GM21526 (cell line): Measurements from ENCODE around the gene TLN1.

ENCODE experiments used
- ATAC-seq: cut with Tn5 transposase; IDR thresholded peaks from one replicate; pipeline ENCODE4 v1.9.1; 2021; ENCODE audit warnings: moderate library complexity; ENCODE audit not compliant: unreplicated experiment, low FRiP score

Gene TLN1

GRCh38 chr9:35732800-35733541, 976 bp upstream of the TLN1 start:
- peak; percentile 6 for ATAC-seq

GRCh38 chr9:35731415-35732184, 395 bp downstream of the TLN1 start:
- no peak for ATAC-seq

DNA sequence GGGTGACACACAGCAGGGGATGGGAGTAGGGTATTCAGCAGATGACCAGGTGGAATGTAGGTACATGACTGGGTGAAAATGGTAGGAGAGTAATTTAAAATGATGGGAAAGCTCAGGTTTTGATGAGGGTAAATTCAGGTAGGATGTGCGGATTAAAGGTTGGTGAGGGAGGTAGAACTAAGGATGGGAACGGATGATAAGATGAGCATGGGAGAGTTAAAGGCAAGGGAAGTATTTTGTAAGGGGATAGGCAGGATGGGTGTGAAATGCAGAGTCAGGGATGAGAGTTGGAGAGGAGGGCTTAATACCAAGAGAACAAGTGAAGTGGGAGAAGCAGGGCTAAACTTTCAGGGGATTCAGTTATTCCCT, 1.5 kb downstream of the TLN1 start:
- no peak for ATAC-seq

DNA sequence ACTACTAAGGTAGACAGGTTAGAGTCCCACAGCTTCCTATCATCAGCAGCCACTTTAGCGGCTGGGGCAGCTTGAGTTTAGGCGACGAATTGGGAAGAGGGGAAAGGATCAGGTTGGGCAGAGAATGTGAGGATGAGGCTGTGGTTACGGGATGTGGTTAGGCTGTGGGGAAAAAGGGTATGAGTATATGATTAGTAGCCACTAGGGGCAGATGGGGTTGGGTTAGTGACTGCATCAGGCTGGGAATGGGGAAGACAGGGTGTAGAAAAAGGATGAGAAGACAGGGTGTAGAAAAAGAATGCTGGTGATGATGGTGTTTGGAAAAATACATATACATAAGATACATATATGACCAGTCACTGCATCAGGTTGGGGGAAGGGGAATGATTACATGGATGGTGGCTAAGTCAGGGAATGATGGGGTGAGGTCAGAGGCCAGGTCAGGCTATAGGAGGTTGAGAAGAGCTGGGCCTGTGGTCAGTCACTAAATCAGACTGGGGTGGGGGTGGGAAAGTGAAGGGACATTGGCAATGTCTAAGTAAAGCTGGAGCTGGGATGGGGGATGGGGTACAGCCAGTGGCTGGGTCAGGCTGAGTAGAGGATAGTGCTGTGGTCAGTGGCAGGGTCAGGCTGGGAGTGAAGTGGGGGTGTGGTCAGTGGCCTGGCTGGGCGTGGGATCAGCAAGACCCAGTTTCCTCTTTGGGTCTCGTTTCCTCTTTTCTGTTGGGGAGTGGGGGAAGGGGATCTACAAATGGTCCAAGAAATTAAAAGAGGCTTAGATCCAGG, 2.1 kb downstream of the TLN1 start:
- ATAC-seq = no peak

DNA sequence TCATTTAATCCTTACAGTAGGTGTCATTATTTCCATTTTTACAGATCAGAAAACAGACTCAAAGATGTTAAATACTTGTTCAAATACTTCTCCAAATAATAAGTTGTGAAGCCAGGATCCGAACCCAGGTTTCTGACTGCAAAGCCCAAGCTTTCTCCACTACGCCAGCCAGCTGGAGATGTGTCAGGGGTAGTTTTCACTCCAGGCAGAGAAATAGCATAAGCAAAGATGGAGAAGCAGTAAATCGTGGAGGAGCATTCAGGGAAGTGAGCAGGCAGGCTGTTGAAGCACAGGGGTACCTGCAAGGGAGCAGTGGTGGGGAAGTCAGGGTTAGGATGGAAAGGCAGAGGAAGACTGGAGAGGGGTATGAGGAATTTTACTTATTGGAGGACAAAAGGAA, 2.9 kb downstream of the TLN1 start:
- ATAC-seq = no peak

DNA sequence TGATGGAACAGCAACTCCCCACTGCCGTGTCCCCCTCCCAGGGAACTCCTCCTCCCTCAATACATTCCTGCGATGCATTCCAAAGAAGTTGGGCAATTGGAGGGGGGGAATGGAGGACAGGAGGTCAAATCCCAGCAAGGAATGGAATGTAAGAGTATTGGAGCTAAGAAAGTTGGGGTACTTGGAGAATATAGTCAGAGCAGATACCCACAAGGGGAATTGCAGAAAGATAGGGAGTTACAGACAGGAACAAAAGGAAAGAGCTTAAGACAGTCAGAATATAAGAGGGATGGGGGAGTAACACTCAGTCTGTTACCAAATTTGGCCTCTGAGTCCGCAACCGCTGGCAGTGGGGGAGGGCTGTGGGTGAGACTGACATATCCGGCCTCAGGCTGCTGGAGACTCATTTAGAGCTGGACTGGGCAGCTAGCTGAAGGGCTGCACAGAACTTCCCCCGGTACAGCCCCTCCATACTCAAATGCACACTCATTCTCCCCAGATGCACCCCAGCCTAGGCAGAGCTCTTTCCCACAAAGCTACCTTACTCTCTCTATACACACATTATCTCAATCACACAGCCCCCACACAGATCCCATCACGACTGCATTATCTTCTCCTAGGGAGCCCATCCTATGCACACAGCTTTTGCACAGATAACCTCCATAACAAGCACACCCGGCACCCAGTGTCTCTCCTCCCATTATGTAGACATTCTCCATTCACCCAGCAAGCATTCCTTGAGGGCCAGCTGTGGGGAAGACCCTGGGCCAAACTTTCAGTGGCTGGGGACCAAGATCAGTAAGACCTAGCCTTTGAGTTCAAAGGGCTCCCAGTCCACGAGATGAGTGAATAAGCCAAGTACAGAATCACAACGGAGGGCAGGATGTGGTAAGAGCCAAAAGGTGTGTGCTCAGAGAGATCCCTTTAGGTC, 3.7 kb downstream of the TLN1 start:
- no peak for ATAC-seq

DNA sequence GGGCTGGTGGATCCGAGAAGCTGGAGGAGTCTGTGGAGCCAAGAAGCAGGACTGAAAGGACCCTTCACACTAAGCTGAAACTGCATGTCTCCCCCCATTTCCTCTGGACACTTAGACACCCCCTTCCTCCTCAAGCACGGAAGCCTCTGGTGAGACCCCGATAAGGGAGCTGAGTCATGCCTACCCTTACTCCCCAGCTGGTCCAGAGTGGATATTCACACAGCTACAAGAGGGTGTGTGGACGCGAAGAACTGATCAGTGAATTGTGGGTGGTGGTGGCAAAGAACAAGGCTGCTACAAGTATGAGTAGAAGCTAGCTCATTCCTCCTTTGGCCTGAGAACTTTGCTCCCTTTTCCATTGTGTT, 4.3 kb downstream of the TLN1 start:
- no peak for ATAC-seq

- ATAC-seq = no peak
Measured at GRCh38 chr9:35726931-35727330, 5.1 kb downstream of the TLN1 start.

- no peak for ATAC-seq
Measured at GRCh38 chr9:35725362-35725761, 6.6 kb downstream of the TLN1 start.

DNA sequence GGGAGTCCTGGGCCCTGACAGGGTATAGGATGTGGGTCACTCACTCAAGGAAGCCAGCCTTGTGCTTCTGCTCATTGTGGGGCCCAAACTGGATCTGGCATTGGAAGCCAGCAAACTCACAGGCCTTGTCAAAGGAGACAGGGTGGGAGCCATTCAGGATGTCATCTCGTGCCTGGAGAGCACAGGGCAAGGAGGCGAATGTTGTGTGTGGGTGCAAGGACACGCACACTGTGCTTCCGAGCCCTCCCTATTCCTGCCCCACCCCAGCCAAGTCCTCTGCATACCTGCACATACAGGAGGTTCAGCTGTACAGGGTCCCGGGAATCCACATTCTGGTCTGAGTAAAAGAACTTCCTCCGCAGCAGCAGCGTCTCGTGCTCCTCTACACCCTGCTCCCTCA, 8.1 kb downstream of the TLN1 start:
- no peak for ATAC-seq

DNA sequence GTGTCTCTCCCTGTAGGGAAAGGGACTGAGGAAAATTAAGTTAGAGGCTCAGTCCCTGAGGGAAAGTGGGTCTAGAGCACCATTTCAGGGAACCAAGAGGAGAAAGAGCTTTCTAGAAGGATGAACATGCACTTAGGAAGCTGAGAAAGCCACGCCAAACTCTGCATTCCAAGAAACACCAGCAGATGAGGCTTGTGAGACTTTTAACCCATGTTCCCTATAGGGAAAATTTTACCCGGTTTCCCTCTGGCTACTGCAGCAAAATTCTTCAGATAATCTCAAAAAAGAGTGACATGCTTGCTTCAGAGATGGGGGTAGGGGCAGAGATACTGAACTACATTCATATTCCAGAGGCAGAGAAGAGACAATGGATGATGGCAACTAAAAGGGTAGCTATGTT, 8.6 kb downstream of the TLN1 start:
- no peak for ATAC-seq

- ATAC-seq = no peak
Measured at GRCh38 chr9:35719546-35719945, 12.4 kb downstream of the TLN1 start.

GRCh38 chr9:35718721-35719511, 13.1 kb downstream of the TLN1 start:
- ATAC-seq = no peak

GRCh38 chr9:35717132-35717870, 14.7 kb downstream of the TLN1 start:
- no peak for ATAC-seq

GRCh38 chr9:35716230-35716629, 15.8 kb downstream of the TLN1 start:
- ATAC-seq = no peak

GRCh38 chr9:35714579-35715252, 17.3 kb downstream of the TLN1 start:
- no peak for ATAC-seq

GRCh38 chr9:35714123-35714522, 17.9 kb downstream of the TLN1 start:
- no peak for ATAC-seq

GRCh38 chr9:35713578-35713977, 18.4 kb downstream of the TLN1 start:
- no peak for ATAC-seq
